Activated CD4-positive, CD25-positive, alpha-beta regulatory T cell treated with anti-CD3 and anti-CD28 coated beads, Interleukin-2, amount 50 U/mL, for 72 hours (primary cell): ENCODE data around the gene PPFIA1.
"Not testable (repeated sequence)": the region's sequence is repeated elsewhere in the genome, so short reads cannot be mapped to it uniquely, and the experiment has no call there.

Experiments
- DNase-seq: peaks from one replicate; pipeline ENCODE4 v3.0.0; 2021

PPFIA1 gene

DNA sequence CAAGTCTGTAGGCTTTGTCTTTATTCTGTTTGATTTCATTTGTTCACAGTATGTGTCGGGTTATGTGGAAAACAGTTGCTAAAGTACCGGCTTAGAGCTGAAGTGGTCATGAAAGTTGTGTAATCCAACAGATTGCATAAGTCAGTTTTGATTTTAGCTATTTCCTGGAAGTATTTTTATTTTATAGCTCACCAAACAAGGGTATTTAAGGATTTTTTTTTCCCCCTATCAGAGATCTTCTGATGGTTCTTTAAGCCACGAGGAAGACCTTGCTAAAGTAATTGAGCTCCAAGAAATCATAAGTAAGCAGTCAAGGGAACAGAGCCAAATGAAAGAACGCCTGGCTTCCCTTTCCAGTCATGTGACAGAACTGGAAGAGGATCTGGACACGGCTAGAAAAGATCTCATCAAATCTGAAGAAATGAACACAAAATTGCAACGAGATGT lies 55.9 kb downstream of the PPFIA1 start:
- no peak for DNase-seq

DNA sequence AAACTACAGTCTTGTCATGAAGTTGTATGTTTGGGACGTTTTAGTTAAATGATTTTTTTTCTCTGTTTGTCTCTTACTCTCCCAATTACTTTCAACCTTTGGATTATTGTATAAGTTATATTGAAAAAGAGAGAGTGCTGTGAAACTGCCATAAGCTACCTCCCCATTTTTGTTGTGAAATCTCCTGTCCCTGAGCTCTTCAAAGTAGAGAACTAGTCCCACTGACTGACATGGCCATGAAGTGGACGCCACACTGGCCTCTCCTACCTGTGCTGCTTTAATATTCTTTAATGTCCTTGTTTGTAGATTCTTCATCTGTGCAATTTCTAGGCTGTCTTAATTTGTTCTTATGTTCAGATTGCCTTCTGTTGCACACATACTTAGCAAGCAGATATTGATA lies 56.3 kb downstream of the PPFIA1 start:
- no peak for DNase-seq

DNA sequence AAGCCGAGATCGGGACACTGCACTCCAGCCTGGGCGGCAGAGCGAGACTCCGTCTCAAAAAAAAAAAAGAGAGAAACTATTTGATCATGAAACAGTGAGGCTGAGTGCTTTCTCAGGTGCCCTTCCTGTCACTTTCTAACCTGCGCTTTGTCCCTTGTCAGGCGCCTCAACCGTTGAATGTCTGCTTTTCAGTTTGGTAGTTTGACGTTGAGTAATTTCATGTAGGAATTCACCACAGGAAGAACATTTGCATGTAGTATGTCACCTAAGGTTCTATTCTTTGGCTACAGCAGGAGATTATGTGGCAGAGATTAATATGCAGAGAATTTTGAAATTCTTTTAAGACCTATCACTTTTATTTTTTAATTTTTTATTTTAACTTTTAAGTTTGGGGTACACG lies 57.2 kb downstream of the PPFIA1 start:
- DNase-seq, result no peak

DNA sequence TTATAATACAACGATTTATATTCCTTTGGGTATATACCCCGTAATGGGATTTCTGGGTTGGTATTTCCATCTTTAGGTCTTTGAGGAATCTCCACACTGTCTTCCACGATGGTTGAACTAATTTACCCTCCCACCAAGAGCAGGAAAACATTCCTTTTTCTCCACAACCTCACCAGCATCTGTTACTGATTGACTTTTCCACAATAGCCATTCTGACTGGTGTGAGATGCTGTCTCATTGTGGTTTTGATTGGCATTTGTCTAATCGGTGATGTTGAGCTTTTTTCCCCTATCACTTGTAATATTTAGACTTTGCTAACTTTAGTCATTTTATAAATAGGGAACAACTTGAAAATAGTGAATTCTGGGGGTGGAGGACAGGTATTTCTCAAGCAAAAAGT lies 58.1 kb downstream of the PPFIA1 start:
- DNase-seq, result no peak

DNA sequence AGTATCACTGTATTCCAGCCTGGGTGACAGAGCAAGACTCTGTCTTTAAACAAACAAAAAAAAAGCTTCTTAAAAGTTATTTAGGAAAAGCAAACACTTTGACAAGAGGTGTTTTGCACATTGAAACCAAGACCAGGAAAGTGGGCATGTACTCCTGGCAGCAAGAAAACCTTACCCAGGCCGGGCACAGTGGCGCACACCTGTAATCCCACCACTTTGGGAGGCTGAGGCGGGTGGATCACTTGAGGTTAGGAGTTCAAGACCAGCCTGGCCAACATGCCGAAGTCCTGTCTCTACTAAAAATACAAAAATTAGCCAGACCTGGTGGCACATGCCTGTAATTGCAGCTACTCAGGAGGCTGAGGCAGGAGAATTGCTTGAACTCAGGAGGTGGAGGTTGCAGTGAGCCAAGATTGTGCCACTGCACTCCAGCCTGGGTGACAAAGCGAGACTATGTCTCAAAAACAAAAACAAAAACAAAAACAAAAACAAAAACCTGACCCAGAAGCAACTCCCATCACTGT lies 60.9 kb downstream of the PPFIA1 start:
- not testable (repeated sequence) for DNase-seq

DNA sequence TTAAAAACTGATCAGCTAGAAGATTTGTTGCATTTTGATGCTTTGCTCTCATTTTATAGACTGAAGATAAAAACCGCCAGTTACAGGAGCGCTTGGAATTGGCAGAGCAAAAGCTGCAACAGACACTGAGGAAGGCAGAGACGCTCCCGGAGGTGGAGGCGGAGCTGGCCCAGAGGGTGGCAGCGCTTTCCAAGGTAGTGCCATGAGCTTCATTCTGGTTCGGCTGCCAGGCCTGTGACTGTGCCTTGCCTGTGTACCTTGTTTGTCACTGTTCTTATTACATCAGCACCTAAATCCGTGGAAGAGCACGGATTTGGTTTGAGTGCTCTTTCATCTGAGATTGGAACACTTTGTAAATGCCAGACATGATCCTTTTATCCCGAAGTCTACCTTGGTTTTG lies 61.4 kb downstream of the PPFIA1 start:
- no peak for DNase-seq

DNA sequence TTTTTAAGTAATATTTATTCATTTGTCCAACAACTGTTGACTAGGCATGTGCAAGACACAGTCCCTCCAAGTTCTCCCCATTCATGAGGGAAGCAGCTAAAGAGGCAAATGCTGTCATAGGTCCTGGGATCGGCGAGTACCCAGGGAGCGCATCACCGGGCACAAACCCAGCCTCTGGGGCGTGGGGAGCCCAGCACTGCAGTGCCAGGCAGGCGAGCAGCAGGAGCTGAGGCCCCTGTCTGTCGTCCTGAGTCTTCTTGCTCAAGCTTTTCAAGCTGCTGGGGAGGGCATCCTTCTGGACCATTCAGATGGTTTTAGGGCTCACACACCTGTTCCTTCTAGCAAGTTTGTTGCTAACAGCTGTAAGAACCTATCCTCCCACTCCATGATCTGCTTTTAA lies 62.1 kb downstream of the PPFIA1 start:
- no peak for DNase-seq

DNA sequence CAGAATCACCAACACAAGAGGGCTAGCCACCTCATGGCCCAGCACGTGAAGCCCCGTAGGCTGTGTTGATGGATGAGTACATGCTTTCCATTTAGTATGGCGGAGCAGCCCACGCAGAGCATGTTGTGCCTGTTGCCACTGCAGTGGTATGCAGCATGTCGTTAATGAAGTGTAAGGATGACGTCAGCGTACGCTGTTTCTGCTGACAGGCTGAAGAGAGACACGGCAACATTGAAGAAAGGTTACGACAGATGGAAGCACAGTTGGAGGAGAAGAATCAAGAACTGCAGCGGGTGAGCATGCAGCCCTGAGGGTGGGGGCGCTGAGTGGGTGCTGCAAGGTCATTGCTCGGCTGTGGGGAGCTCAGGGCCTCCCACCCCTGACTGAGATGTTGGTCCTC lies 62.8 kb downstream of the PPFIA1 start:
- DNase-seq, result no peak

DNA sequence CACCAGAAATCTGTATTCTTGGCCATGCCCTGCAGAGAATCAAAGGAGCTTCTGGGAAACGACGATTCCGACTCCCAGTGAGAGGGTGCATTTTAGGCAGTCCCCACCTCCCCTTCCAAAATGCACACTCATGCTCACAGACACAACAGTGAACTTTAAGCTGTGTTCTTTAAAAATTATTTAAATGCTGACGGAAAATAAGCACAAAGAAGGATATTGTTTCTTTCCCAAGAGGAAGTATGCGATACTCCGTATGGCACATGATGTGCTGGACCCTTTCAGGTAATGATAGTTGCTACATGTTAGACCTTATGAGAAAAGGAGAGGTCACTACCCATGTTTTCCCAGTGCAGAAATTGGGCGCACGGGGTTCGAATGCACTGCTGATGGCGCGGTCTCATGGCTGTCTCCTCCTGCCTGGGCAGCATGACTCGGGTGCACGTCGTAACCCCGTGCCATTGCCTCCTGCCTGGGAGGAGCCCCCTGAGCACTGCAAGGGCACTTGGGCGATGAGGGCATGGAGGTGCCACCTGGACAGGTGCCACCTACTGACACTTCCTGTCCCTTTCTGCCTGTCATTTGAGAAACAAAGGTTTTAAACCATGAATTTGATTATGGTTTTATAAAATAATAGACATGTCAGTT lies 64.0 kb downstream of the PPFIA1 start:
- no peak for DNase-seq

DNA sequence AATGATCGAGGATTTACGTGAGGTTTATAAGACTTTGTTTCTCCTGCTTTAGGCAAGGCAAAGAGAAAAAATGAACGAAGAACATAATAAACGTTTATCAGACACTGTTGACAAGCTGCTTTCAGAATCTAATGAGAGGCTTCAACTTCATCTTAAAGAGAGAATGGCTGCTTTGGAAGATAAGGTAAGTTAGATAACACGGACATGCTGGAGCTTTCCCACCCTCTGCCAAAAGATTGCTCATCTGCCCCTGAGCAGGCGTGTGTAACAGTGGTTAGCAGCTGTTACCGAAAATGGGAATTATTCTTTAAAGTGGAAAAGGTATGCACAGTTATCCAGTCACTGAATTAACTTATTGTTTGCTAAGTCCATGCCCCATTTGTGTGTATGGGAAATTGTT lies 65.0 kb downstream of the PPFIA1 start:
- DNase-seq, result no peak

DNA sequence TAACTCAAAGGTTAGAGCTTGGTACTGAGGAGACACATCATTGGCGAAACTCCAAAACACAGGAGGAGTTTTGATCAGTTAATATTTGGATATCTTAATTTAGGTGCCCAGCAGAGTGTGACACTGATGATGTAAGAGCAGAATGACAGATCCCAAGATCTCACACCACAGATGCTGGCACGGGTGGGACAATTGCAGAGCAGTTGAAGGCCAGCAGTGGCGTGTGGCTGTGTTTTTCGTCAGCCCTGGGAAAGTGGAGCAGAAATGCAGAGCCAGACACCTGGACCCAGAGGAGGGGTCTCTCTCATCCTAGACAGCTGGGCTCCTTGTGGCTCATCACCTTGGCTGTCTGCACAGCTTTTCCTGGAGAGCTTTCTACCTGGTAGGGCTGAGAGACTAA lies 68.1 kb downstream of the PPFIA1 start:
- DNase-seq, result no peak

DNA sequence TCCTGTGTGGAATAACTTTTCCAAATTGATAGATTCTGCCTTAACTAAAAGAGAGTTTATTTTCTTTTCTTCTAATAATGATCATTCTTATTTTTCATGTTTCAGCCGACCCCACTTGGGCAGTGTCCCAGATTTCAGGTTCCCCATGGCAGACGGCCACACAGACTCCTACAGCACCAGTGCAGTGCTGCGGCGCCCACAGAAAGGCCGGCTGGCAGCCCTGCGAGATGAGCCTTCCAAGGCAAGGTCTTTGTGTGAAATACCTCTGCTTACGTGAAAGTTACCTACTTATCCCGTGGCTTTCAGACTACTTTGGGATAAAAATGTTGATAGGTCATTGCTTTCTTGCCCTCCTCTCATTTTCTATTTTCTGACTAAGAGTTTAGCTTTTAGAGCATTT lies 68.6 kb downstream of the PPFIA1 start:
- DNase-seq, result no peak

DNA sequence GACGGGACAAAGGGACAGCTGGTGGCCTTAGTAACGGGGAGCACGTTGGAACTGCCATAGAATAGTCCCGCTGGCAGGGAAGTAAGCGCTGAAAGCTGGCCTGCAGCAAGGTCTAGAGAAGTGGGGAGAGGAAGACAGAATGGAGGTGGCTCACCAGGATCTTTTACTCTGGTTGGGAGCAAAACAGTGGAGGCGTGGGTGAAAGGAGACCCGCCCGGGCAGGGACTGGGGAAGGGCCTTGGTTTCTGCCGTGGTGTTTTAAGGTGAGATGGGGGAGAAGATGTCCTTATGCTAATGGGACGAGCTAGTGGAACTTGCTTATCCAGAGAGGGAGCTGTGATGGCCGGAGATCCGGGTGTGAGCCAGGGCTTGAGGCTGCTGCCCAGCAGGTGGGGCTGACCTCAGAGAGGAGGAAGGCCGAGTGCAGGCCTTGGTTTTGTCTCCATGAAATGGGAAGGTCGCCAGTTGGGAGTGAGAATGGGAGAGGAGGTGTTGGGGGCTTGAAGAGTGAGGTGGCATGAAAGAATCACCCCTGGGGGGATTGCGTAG lies 71.5 kb downstream of the PPFIA1 start:
- no peak for DNase-seq

DNA sequence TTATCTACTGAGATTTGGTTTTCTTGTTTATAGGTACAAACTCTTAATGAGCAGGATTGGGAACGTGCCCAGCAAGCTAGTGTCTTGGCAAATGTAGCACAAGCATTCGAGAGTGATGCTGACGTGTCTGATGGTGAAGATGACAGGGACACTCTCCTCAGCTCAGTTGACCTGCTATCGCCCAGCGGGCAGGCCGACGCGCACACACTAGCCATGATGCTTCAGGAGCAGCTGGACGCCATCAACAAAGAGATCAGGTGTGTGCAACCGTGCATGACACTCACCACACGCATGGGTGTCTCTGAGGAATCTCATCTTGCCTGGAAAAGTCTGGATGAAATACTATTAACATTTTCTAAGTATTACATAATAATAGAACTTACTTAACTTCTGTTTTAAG lies 73.1 kb downstream of the PPFIA1 start:
- DNase-seq, result no peak

DNA sequence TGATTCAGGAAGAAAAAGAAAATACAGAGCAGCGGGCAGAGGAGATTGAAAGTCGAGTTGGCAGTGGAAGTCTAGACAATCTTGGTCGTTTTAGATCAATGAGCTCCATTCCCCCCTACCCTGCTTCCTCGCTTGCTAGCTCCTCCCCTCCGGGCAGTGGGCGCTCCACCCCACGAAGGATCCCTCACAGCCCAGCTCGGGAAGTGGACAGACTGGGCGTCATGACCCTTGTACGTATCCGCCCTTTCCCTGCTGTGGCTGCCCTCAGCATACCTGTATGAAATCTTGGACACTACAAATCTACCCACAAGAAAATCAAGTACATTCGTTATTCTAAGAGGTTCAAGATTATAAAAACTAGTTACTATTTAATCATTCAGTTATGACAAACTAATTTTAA lies 77.7 kb downstream of the PPFIA1 start:
- no peak for DNase-seq

DNA sequence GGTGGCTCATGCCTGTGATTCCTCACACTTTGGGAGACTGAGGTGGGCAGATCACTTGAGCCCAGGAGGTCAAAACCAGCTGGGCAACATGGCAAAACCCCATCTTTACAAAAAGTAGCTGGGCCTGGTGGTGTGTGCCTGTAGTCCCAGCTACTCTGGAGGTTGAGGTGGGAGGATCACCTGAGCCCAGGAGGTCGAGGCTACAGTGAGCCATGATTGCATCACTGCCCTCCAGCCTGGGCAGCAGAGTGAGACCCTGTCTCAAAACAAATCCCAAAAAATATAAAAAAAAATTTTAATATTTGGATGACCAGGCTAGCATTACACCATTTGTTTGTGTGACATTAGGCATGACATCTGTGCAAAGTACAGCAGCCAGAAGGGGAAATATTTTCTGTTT lies 78.1 kb downstream of the PPFIA1 start:
- DNase-seq, result no peak

DNA sequence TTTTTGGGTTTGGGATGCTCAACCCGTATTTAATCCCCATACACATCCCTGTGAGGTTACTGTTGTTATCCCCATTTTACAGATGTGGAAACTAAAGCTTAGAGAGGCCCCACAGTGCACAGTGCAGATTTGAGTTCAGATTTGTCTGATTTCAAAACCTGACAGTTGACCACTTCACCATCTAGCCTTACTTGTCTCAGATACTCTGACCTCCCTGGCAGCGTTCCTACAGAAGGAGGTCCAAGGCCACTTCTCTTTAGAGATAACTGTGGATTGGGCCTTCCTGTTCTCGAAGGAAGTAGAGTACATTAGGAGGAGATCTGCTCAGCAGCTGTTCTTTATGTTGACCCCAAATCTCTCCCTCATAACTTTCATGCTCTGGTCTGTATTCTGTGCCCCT lies 81.2 kb downstream of the PPFIA1 start:
- DNase-seq, result no peak

DNA sequence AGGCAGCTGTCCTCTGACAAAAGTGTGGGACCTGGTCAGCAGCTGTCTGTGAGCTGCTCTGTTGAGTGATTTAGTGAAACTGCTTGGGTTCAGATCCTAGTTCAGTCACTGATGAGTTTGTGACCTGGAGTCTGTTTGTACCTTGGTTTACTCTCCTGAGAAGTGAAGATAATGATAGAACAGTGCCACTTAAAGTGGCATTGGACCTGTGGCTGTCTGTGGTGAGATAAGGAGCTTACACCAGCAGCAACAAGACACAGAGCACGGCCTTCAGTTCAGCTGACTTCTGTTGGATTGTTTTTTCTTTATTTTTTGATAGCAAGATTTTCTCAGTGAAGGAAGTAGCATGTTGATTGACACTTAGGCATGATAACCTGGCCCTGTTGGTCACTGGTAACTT lies 81.6 kb downstream of the PPFIA1 start:
- DNase-seq, result no peak

DNA sequence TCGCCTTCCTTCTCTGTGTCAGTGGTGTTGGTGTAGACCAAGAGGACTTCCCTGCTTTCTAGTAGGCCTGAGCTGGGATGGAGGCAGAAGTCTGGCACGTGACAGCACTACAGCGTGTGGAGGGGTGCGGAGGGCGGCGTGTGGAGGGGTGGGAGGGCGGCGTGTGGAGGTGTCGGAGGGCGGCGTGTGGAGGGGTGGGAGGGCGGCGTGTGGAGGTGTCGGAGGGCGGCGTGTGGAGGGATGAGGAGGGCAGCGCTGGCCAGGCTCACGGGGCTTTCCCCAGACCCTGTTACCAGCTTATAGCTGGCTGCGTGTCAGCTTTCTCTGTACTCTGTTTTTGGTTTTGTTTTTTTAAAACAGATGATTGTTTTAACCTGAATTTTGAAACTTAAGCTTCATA lies 82.1 kb downstream of the PPFIA1 start:
- no peak for DNase-seq

DNA sequence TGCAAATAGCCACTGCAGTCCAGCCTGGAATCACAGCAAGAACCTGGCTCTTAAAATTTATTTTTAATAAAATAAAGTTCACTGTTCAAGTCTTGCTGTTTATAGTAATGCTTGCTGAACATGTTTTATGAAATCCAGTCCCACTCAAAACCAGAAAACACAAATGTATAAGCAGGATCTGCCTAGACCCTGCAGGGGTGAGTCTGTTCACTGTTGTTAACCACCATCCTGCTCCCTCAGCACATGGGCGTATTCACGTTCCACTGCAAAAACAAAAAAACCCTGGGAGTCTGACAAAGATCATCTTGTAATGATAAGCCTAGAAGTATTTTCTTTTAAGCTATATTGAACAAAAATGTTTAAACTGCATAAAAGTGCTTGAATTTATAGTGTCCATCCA lies 82.8 kb downstream of the PPFIA1 start:
- no peak for DNase-seq

DNA sequence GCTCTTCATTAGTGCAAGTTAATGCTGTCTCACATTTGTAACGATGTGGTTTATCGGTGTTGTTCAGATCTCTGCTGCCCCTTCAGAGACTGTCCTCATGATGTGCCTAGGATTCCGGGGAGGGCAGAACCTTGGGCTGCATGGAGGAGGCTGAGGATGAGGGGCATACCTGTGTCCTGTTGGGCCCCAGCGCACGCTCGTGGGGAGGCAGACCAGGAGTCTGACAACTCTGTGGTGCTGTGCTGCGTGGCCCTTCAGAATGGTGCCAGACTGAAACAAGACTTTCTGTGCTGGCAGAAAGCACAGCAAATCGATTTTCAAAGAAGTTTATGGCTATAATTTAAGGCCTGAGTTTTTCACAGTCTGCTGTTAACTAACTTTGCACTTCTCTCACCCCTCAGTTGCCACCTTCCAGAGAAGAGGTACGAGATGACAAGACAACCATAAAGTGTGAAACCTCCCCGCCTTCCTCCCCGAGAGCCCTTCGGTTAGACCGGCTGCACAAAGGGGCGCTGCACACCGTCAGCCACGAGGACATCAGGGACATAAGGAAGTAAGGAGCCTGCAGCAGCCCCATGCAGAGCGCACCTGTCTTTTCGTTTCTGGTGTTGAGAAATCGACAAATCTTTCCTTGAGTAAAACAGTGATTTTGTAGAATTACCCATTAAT lies 83.5 kb downstream of the PPFIA1 start:
- no peak for DNase-seq

DNA sequence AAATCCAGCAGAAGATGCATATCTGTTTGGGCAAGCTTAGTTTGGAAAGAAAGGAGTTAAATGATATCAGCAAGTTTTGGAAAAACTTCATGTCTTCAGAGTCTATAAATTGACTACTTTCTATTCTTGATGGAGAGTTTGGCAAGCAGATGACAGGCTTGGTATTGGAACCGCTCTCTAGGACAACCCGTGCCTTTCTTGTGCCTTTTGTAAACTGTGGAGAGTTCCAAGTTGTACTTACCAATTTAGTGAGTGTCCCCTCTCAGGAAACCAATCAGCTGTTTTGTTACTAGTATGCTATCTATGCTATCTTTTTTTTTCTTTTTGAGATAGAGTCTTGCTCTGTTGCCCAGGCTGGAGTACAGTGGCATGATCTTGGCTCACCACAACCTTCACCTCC lies 84.1 kb downstream of the PPFIA1 start:
- no peak for DNase-seq

DNA sequence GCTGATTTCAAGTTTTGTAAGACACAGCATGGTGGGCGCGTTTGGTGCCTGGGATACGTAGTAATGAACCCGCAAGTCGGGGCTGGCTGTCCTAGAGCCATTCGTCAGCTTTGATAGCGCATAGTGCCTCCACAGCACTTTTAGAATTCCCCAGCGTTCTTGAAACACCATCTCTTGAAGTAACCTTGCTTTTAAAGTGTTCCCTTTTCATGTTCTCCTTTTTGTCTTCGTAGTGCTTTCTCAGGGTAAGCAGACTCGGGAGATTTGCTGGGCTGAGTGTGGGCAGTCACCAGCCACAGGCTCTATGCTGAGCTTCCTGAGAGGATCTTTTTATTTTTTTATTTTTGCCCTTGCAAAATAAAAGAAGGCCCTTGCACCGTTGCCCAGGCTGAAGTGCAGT lies 88.3 kb downstream of the PPFIA1 start:
- DNase-seq, result no peak

DNA sequence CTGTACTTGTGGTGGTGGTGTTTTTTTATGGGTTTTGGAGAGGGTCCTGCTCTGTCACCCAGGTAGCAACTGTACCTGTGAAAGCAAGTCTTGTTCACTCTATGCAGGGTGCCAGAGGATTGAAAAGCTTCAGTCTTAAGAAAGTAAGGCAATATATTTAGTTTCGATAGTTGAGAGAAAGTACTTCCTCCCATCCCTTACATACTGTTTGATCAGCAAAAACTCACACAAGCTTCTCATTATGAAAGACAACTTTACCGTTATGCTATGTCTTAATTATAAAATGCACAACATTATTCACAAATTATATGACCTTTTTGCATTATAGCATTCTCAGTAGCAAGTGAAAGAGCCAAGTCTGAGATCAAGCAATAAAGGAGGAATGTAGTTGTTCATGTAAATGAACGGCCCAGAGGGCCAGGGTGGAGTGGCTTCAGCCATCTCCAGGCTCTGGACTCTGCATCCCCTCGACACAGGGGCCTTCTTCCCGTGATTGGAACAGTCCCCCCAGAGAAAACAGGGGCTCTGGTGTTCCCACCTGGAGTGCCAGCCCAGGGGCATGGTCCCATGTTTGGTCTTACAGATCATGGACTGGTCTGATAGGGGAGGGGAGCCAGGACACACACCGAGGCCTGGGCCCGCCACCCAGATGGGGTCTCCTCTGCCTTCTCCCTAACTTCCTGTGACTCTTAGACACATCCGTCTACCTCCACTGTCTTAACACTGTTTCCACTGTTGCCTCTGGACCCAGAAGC lies 89.1 kb downstream of the PPFIA1 start:
- no peak for DNase-seq
